Stimulated activated CD4-positive, alpha-beta T cell treated with anti-CD3 and anti-CD28 coated beads, Interleukin-4, amount 100 ng/mL, for 48 hours (primary cell): ENCODE measurements around the gene GOLT1B.

Source experiments
- DNase-seq, 2 donors: peaks; one replicate each; pipeline ENCODE4 v3.0.0-alpha.2; 2020; ENCODE audit warnings: low read depth in 2 of 2

Gene GOLT1B

DNA sequence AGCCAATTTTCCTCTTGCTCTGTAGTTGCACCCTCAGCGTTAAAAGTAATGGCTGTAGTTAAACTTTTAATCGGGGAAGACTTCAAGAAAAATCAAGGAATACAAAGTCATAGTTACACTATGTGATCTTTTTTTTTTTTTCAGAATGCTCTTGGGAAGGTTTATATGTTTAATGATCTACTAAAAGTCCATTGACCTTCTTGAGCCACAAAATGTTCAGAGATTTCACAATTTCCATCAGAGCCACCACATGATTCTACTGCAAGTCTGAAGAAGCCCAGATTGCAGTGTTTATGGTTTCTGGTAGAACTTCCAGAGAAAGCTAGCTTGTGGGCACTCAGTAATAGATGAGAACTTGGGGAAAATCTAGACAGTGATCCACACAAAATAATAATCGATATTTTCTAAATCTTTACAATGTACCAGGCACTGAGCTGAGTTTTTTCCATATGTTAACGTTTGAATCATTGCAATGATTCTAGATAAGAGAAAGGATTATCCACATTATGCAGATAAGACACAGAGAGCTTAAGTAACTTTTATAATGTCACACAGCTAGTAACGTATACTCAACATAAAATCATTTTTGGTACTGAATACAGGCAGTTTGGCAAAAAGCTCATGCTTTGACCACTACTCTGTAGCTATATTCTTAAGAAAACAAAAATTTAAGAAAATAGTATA is 64.8 kb downstream of the GOLT1B start:
- DNase-seq: no peak

DNA sequence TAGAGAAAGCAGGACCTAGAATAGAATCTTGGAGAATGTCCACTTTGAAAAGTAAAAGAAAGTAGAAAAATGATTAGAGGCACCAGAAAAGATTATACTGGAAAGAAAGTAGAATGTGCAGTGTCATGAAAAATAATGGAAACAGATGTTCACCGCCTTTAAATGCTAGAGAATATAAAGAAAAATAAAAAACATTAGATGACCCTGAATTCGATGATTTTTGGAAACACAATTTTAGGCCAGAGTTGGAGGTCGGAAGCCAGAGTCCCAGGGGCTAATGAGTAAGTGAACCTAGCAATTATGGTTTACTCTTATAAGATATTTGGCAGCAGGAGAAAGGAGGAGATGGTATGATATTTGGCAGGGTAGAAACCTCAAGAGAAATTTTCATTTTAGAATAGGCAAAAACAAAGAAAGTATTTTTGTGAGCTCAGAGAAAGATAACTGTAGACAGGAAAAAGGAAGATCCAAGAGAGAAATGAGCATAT is 65.4 kb downstream of the GOLT1B start:
- no peak for DNase-seq
